K562 (cell line): ENCODE data around the gene PPT2. TPM values are rescaled to one million over a fixed set of nuclear protein-coding genes. Genes with fewer than 3 reads are reported as not detected.

Experiments used
- ARID1B ChIP-seq: fragments of 450-650 bp; IDR thresholded peaks from 2 replicates; pipeline ENCODE4 v1.6.1; 2016; ENCODE audit warnings: antibody characterized with exemption, mild to moderate bottlenecking, inconsistent platforms
- C11orf30 ChIP-seq: fragments of 450-650 bp; IDR thresholded peaks from 2 replicates; pipeline ENCODE4 v1.6.1; 2016; ENCODE audit warnings: low read depth, mild to moderate bottlenecking
- CBX1 ChIP-seq: sonication (generic); IDR thresholded peaks from 2 replicates; pipeline ENCODE4 v1.6.1; 2016; ENCODE audit warnings: antibody characterized with exemption, low read depth, mild to moderate bottlenecking
- CCNT2 ChIP-seq: IDR thresholded peaks from 2 replicates; pipeline ENCODE4 v1.6.1; 2011; ENCODE audit warnings: borderline replicate concordance, low read depth, mild to moderate bottlenecking, moderate library complexity, mixed read lengths, low read length; ENCODE audit not compliant: insufficient read length; ENCODE audit errors: extremely low read depth
- EGR1 ChIP-seq: fragments of 450-650 bp; conservative IDR thresholded peaks from 2 replicates; pipeline ENCODE4 v1.6.1; 2017; ENCODE audit warnings: mild to moderate bottlenecking
- EP400 ChIP-seq: fragments of 450-650 bp; IDR thresholded peaks from 2 replicates; pipeline ENCODE4 v1.6.1; 2017; ENCODE audit warnings: antibody characterized with exemption, mild to moderate bottlenecking, moderate library complexity
- FOXA1 ChIP-seq: fragments of 450-650 bp; IDR thresholded peaks from 2 replicates; pipeline ENCODE4 v1.6.1; 2016; ENCODE audit warnings: mild to moderate bottlenecking, borderline replicate concordance
- GABPA ChIP-seq: fragments of 200-800 bp; sonication (Bioruptor generic); conservative IDR thresholded peaks from 2 replicates; pipeline ENCODE4 v1.6.1; 2016; ENCODE audit warnings: low read depth, missing genetic modification characterization, missing compliant biosample characterization
- HNRNPL ChIP-seq: fragments of 200-400 bp; formaldehyde crosslinking; IDR thresholded peaks from 2 replicates; pipeline ENCODE4 v1.6.1; 2017; ENCODE audit warnings: low read depth, mild to moderate bottlenecking, low read length
- MCM3 ChIP-seq: fragments of 450-650 bp; IDR thresholded peaks from 2 replicates; pipeline ENCODE4 v1.6.1; 2016
- MYNN ChIP-seq, 2 experiments: sonication (generic); formaldehyde crosslinking in 1 of 2; IDR thresholded peaks; 2 replicates each; pipeline versions ENCODE4 v1.5.0 to v1.6.1; 2016 to 2020; ENCODE audit warnings: antibody characterized with exemption in 1 of 2, missing genetic modification reagents in 1 of 2
- NCOA2 ChIP-seq, 2 experiments: fragments of 450-650 bp; IDR thresholded peaks; 2 replicates each; pipeline ENCODE4 v1.6.1; 2018; ENCODE audit warnings: mild to moderate bottlenecking in 2 of 2, moderate library complexity in 1 of 2; ENCODE audit not compliant: partially characterized antibody in 2 of 2
- PML ChIP-seq: IDR thresholded peaks from 2 replicates; pipeline ENCODE4 v1.6.1; 2012; ENCODE audit warnings: low read length, inconsistent platforms
- RAD21 ChIP-seq, 2 experiments: fragments of 250-450 bp in 1 of 2; fragments of 450-650 bp in 1 of 2; sonication (Bioruptor Pico) in 1 of 2; formaldehyde crosslinking in 1 of 2; IDR thresholded peaks in 1 of 2; conservative IDR thresholded peaks in 1 of 2; 2 replicates each; pipeline versions ENCODE4 v1.4.0 to v1.8.0; 2020 to 2022; ENCODE audit warnings: mild to moderate bottlenecking in 2 of 2, moderate library complexity in 1 of 2
- RBFOX2 ChIP-seq: fragments of 200-400 bp; formaldehyde crosslinking; IDR thresholded peaks from 2 replicates; pipeline ENCODE4 v1.6.1; 2017; ENCODE audit warnings: low read depth, mild to moderate bottlenecking, low read length, moderate library complexity
- RBM22 ChIP-seq: fragments of 200-400 bp; formaldehyde crosslinking; IDR thresholded peaks from 2 replicates; pipeline ENCODE4 v1.6.1; 2018; ENCODE audit warnings: low read length, low read depth; ENCODE audit not compliant: poor library complexity, severe bottlenecking
- RHOXF2B ChIP-seq: fragments of 250-450 bp; sonication (Bioruptor Pico); conservative IDR thresholded peaks from 2 replicates; pipeline ENCODE4 v1.5.1; 2021
- RUNX1 ChIP-seq: sonication (generic); IDR thresholded peaks from 2 replicates; pipeline ENCODE4 v1.6.1; 2016; ENCODE audit warnings: antibody characterized with exemption, low read depth
- TCFL5 ChIP-seq: fragments of 250-450 bp; sonication (Bioruptor Pico); conservative IDR thresholded peaks from 2 replicates; pipeline ENCODE4 v1.6.1; 2021; ENCODE audit warnings: mild to moderate bottlenecking, moderate library complexity, matching md5 sums
- polyA plus RNA-seq, 8 experiments: library from polyadenylated mRNA; depleted of rRNA in 4 of 8; stranded (reverse) in 5 of 8; unstranded in 3 of 8; fragments of >200 nt; fragmentation: Nextera tagmentation in 2 of 8; fragmentation: Illumina TruSeq in 1 of 8; extraction: Ambion mirVana in 2 of 8; extraction: Trizol in 1 of 8; gene quantifications; 2 replicates each; pipeline versions ENCODE4 v1.2.1 to v1.2.3, GENCODE V29; 2011 to 2014; ENCODE audit warnings: inconsistent platforms in 1 of 8, missing spikeins in 1 of 8
- total RNA-seq, 7 experiments: library from RNA; depleted of rRNA in 6 of 7; stranded (reverse); fragments of >200 nt in 6 of 7; fragmentation: Illumina TruSeq in 2 of 7; extraction: Trizol in 2 of 7; gene quantifications; 2 replicates each; pipeline versions ENCODE4 v1.2.1 to v1.2.3, GENCODE V29; 2011 to 2021; ENCODE audit warnings: low replicate concordance in 1 of 7
- TF ChIP-seq, protein P1 (sequence below): IDR thresholded peaks from 2 replicates; pipeline ENCODE4 v1.6.1; 2011; ENCODE audit warnings: borderline replicate concordance, low read depth, mild to moderate bottlenecking, moderate library complexity, low read length; ENCODE audit not compliant: insufficient read depth, poor library complexity, severe bottlenecking
- TF ChIP-seq, protein P2 (sequence below): sonication (generic); formaldehyde crosslinking; IDR thresholded peaks from 2 replicates; pipeline ENCODE4 v1.8.1; 2023; ENCODE audit warnings: mild to moderate bottlenecking, missing genetic modification reagents
- TF ChIP-seq, protein P3 (sequence below), 2 experiments: fragments of 450-650 bp in 1 of 2; sonication (generic) in 1 of 2; formaldehyde crosslinking in 1 of 2; IDR thresholded peaks in 1 of 2; conservative IDR thresholded peaks in 1 of 2; 2 replicates each; pipeline versions ENCODE4 v1.6.1 to v1.8.1; 2016 to 2023; ENCODE audit warnings: mild to moderate bottlenecking in 2 of 2, moderate library complexity in 2 of 2, inconsistent platforms in 1 of 2, missing genetic modification reagents in 1 of 2

Gene PPT2
- total and polyA plus RNA-seq, 9 of the 15 experiments (the other 6 are each of a cell fraction or from before 2014, with no cell fraction given), result 27.4 to 98.8 (median 69.9) TPM

- TF ChIP-seq, protein P1, sequence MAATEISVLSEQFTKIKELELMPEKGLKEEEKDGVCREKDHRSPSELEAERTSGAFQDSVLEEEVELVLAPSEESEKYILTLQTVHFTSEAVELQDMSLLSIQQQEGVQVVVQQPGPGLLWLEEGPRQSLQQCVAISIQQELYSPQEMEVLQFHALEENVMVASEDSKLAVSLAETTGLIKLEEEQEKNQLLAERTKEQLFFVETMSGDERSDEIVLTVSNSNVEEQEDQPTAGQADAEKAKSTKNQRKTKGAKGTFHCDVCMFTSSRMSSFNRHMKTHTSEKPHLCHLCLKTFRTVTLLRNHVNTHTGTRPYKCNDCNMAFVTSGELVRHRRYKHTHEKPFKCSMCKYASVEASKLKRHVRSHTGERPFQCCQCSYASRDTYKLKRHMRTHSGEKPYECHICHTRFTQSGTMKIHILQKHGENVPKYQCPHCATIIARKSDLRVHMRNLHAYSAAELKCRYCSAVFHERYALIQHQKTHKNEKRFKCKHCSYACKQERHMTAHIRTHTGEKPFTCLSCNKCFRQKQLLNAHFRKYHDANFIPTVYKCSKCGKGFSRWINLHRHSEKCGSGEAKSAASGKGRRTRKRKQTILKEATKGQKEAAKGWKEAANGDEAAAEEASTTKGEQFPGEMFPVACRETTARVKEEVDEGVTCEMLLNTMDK, result peak; percentile 27
- no peak for TF ChIP-seq GABPA (tag)
- TF ChIP-seq CBX1, result 0 out of 2 replicates have a peak, but pooled peaks have one; percentile 28
- peak; percentile 26; the same call in 1 of the 2 replicates for TF ChIP-seq EGR1
- TF ChIP-seq NCOA2 (IDR thresholded peaks at IDR 0.05; ENCODE audit: partially characterized antibody in 2 of 2), result no peak
- peak; percentile 27 for TF ChIP-seq CCNT2
- no peak for TF ChIP-seq RHOXF2B (CRISPR knock-in tag)
- TF ChIP-seq ARID1B, result 0 out of 2 replicates have a peak, but pooled peaks have one; percentile 15
- TF ChIP-seq FOXA1, result no peak
- peak; percentile 61; the same call in 1 of the 2 replicates for TF ChIP-seq RBFOX2
- no peak for TF ChIP-seq TCFL5 (CRISPR knock-in tag)
- TF ChIP-seq HNRNPL, result 0 out of 2 replicates have a peak, but pooled peaks have one; percentile 17
- no peak for TF ChIP-seq MCM3
- 0 out of 2 replicates have a peak, but pooled peaks have one; percentile 9 for TF ChIP-seq RUNX1
- TF ChIP-seq, protein P2, sequence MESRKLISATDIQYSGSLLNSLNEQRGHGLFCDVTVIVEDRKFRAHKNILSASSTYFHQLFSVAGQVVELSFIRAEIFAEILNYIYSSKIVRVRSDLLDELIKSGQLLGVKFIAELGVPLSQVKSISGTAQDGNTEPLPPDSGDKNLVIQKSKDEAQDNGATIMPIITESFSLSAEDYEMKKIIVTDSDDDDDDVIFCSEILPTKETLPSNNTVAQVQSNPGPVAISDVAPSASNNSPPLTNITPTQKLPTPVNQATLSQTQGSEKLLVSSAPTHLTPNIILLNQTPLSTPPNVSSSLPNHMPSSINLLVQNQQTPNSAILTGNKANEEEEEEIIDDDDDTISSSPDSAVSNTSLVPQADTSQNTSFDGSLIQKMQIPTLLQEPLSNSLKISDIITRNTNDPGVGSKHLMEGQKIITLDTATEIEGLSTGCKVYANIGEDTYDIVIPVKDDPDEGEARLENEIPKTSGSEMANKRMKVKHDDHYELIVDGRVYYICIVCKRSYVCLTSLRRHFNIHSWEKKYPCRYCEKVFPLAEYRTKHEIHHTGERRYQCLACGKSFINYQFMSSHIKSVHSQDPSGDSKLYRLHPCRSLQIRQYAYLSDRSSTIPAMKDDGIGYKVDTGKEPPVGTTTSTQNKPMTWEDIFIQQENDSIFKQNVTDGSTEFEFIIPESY (CRISPR knock-in tag), result peak; percentile 92
- TF ChIP-seq RAD21 (CRISPR knock-in tag; conservative IDR thresholded peaks at IDR 0.05 in 1 of 2, IDR thresholded peaks at IDR 0.05 in 1 of 2), result peak in 1 of 2 experiments; percentile 35; a peak in 3 of 4 replicates
- 0 out of 2 replicates have a peak, but pooled peaks have one; percentile 16 for TF ChIP-seq C11orf30
- TF ChIP-seq, protein P3, sequence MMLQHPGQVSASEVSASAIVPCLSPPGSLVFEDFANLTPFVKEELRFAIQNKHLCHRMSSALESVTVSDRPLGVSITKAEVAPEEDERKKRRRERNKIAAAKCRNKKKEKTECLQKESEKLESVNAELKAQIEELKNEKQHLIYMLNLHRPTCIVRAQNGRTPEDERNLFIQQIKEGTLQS (IDR thresholded peaks at IDR 0.05), result peak; percentile 56
- TF ChIP-seq, protein P3 (CRISPR knock-in tag; conservative IDR thresholded peaks at IDR 0.05), result no peak
- no peak for TF ChIP-seq EP400
- TF ChIP-seq RBM22, result peak; percentile 18
- TF ChIP-seq MYNN (IDR thresholded peaks at IDR 0.05), result 0 out of 2 replicates have a peak, but pooled peaks have one; percentile 17
- no peak for TF ChIP-seq MYNN (CRISPR knock-in tag; IDR thresholded peaks at IDR 0.05)
- 0 out of 2 replicates have a peak, but pooled peaks have one; percentile 8 for TF ChIP-seq PML
Measured at GRCh38 chr6:32166411-32167061, 12.6 kb downstream of the PPT2 start (continued).
